ENCODE results near the gene PLEKHG7. TPM values are rescaled to one million over a fixed set of nuclear protein-coding genes. Genes with fewer than 3 reads are reported as not detected.

The PLEKHG7 gene
- total and polyA plus RNA-seq, 9 of the 15 experiments (the other 6 are each of a cell fraction or from before 2014, with no cell fraction given), result 0.03 TPM; not detected in 8

DNA sequence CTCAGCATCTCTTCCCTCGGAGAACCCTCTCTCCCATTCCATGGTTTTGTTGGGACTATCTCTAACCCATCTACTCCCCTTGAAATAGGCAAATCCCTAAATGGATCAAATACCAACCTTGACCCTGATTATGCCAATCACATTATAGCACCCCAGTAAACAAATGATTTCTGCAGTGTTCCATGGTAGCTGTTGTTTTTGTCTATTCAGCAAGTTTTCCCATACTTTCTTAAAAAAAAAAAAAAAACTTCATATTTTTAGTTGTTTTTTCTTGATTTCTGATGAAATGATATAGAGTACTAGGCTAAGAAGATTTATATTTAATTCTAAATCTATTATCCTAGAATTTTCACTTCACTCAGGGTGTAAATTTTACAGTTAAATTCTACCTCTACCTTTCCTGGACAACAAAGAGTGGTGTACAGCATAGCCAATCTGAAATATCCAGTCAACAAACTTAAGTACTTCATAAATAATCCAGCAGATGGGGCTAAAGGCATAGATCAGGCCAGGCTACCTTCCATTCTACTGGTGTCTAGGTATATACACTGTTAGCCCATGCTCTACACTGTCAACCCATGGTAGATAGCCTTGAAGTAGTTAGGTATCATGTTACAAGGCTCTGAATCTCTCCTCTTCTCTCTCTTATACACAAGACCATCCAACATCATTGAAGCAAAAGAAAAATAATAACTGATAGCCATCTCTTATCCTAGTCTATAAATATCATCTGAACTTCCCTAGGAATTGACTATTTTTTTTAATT, 82.2 kb downstream of the PLEKHG7 start (continued):
- TF ChIP-seq ARID4B (CRISPR knock-in tag; IDR thresholded peaks at IDR 0.05) (0 out of 2 replicates have a peak, but pooled peaks have one; percentile 32), ZSCAN32 (CRISPR knock-in tag; IDR thresholded peaks at IDR 0.05) (no peak)

DNA sequence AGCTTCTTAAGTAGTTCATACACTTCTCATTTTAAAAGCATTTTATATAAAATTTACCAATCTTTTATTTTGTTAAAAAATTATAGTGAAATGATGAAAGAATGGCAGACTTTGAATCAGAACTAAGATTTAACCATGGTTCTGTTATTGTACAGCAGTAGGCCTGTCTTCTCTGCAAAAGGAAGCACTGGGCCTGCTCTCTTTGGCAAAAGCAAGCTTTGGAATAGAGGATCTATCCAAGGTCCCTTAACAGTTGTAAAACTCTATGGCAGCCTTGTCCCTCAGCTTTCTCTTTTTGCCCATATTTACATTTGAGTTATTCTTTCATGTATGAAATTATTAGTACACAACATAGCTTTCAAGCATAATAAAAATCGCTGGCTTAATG, 82.8 kb downstream of the PLEKHG7 start:
- peak; percentile 28; the same call in 1 of the 3 replicates for ATAC-seq
- ChIA-PET POLR2A (interaction anchor here (0.7 to 1.4 kb wide), 3 partner anchors 13 to 45 kb away, joined by 3 to 4 read pairs (median 4); no protein-coding TSS in a partner anchor), CTCF (ENCODE audit: low intra/inter-chr PET ratio) (interaction anchor here (0.6 to 1.7 kb wide), 7 partner anchors 608 to 1747 kb away, joined by 3 to 11 read pairs (median 3); no protein-coding TSS in a partner anchor)
- Histone ChIP-seq H3K79me2 (ENCODE audit: control insufficient read depth, insufficient read depth, low read length) (no peaks in the 10 kb centered on the region), H4K20me1 (replicated peaks; ENCODE audit: control insufficient read depth, insufficient read depth, low read length) (no peaks in the 10 kb centered on the region), H3K4me1 (replicated peaks in 1 of 2; ENCODE audit: control insufficient read depth in 2 of 2, insufficient read depth in 2 of 2, low read length in 2 of 2) (no peaks in the 10 kb centered on the region), H3K9ac (ENCODE audit: insufficient read depth in 1 of 2, low read depth in 2 of 2, low read length in 2 of 2) (no peak overlapping the region), H2AFZ (ENCODE audit: low read depth, low read length) (no peak overlapping the region), H3K4me3 (no peak overlapping the region), H3K9me3 (replicated peaks; ENCODE audit: control insufficient read depth, insufficient read depth, low read depth, low read length) (no peaks in the 10 kb centered on the region), H3K36me3 (ENCODE audit: control insufficient read depth, insufficient read depth, low read length) (peaks cover 24% of the 10 kb centered on the region; the same call in 2 of the 3 replicates), H3K27me3 (ENCODE audit: control insufficient read depth in 2 of 2, insufficient read depth in 2 of 2, low read length in 2 of 2) (no peaks in the 10 kb centered on the region), H3K27ac (ENCODE audit: extremely low read depth, low read depth, low read length) (no peak overlapping the region), H3K4me2 (ENCODE audit: insufficient read depth, low read length) (no peak overlapping the region), H3K9me1 (ENCODE audit: control insufficient read depth, insufficient read depth, low read length) (no peaks in the 10 kb centered on the region)
- FAIRE-seq, result no peak
- in situ Hi-C loops (cut with MboI), result loop anchor here (25.0 kb wide), 2 partner anchors 627 to 1327 kb away; no protein-coding TSS in a partner anchor
- 50% methylated on average over 1 of the region's 1 CpG for WGBS (ENCODE audit: insufficient coverage, low coverage, missing lambda C conversion rate)
- no peak for TF ChIP-seq ZNF23 (CRISPR knock-in tag; IDR thresholded peaks at IDR 0.05)
- TF ChIP-seq, protein P1, sequence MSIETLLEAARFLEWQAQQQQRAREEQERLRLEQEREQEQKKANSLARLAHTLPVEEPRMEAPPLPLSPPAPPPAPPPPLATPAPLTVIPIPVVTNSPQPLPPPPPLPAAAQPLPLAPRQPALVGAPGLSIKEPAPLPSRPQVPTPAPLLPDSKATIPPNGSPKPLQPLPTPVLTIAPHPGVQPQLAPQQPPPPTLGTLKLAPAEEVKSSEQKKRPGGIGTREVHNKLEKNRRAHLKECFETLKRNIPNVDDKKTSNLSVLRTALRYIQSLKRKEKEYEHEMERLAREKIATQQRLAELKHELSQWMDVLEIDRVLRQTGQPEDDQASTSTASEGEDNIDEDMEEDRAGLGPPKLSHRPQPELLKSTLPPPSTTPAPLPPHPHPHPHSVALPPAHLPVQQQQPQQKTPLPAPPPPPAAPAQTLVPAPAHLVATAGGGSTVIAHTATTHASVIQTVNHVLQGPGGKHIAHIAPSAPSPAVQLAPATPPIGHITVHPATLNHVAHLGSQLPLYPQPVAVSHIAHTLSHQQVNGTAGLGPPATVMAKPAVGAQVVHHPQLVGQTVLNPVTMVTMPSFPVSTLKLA (conservative IDR thresholded peaks at IDR 0.05), result 0 out of 4 replicates have a peak, but pooled peaks of 1 of the 2 experiments have one; percentile 8
- intact Hi-C loops (cut with micrococcal nuclease), result loop anchor here (5.0 to 10.0 kb wide), 4 partner anchors 142 to 632 kb away; partner anchors contain the start of gene EEA1
- no peak for DNase-seq (ENCODE audit: extremely low read depth in 1 of 4, low spot score in 3 of 4)
- BruUV-seq (replicated peaks), result no TSS peak
